GM19240 (cell line): ENCODE results near the gene WFDC11.
A peak's percentile ranks its signal among the peaks of the same experiment; 100 is the strongest.
"Not testable (repeated sequence)": the region's sequence is repeated elsewhere in the genome, so short reads cannot be mapped to it uniquely, and the experiment has no call there.

Source experiments
- DNase-seq: peaks from one replicate; pipeline ENCODE4 v3.0.0; 2011; ENCODE audit warnings: low spot score; ENCODE audit not compliant: insufficient read length

WFDC11 gene

GRCh38 chr20:45670139-45670538 is at the start of gene WFDC11:
WFDC11 (minus strand) TSS chr20:45670239; CDS start chr20:45650600, 19,639 bp downstream.
- DNase-seq, result no peak

DNA sequence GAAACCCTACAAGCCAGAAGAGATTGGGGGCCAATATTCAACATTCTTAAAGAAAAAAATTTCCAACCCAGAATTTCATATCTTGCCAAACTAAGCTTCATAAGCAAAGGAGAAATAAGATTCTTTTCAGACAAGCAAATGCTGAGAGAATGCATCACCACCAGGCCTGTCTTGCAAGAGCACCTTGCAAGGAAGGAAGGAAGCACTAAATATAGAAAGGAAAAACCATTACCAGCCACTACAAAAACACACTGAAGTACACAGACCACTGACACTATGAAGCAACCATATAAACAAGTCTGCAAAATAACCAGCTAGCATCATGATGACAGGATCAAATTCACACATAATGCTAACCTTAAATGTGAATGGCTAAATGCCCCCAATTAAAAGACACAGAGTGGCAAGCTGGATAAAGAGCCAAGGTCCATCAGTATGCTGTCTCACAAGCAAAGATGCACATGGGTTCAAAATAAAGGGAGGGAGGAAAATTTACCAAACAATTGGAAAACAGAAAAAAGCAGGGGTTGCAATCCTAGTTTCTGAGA is 46.2 kb upstream of the WFDC11 start:
- DNase-seq, result not testable (repeated sequence)

DNA sequence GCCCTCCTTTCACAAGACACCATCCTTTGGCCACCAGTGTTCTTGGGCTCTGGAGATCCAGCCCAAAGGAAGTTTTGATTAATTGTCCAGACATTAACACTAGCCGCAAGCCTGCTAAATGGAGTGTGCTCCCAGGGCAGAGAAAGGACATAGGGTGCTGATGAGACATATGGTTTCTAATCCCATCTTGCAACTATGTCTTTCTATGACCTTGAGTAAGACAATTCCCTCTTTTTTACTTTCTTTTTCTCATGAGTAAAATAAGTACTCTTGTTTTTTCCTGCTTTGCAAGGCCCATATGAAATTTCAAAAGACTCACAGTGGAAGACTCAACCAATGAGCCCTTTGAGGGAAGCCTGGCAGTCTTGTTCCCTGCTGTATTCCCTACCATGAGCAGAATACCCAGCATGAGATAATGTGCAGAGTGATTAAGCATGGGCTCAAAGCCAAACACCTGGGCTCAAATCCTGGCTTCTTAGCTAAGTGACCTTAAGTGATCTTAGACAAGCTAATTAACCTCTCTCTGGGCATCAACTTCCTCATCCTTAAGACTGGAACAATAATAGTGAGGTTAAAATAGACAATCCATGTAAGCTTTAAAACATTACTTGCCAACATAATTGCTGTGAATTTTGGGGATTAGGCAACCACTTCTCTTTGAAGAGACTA is 35.1 kb upstream of the WFDC11 start, which contains the start of gene WFDC10B:
TSS of gene WFDC10B (minus strand) at position 51 of the 669 bp plus-strand sequence. CDS start 19,027 bp downstream, outside the sequence.
- no peak for DNase-seq

GRCh38 chr20:45701873-45702272 is 31.8 kb upstream of the WFDC11 start, which contains the start of gene WFDC13:
WFDC13 (plus strand) TSS chr20:45702038; CDS start chr20:45702124, 86 bp downstream.
- DNase-seq, result no peak

DNA sequence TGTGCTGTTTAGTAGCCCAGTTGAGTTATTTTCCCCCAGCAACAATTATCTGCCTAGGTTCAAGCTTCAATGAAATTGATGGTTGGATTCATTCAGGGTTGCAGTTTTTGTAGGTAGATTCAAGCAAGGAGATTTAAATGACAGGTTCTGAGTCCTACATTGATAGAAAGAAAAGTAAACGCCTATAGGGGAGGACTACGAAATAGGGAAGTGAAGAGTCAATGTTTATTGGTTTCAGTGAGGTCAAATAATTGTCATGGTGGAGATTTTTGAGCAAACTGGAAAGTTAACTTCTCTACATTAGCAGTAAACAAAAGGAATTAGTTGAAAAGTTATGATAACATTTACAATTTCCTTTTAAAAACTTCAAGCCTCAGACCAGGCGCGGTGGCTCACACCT is 31.1 kb upstream of the WFDC11 start:
- no peak for DNase-seq

GRCh38 chr20:45695496-45695895 is 25.5 kb upstream of the WFDC11 start:
- DNase-seq, result no peak

GRCh38 chr20:45693346-45693745 is 23.3 kb upstream of the WFDC11 start:
- DNase-seq, result not testable (repeated sequence)

GRCh38 chr20:45685896-45686295 is 15.9 kb upstream of the WFDC11 start:
- no peak for DNase-seq

- DNase-seq, result no peak
Observed at GRCh38 chr20:45679650-45680049, 9.6 kb upstream of the WFDC11 start.

DNA sequence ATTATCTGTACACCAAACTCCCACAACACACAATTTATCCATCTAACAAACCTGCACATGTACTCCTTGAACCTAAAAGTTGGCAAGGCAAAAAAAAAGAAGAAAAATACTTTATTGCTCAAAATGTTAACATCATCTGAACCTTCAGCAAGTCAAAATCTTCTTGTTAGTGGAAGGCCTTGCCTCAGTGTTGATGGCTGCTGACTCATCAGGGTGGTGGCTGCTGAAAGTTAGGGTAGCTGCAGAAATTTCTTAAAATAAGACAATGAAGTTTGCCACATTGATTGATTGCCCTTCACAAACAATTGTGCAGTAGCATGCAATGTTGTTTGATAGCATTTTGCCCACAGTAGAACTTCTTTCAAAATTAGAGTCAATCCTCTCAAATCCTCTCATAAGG is 2.7 kb upstream of the WFDC11 start:
- no peak for DNase-seq

DNA sequence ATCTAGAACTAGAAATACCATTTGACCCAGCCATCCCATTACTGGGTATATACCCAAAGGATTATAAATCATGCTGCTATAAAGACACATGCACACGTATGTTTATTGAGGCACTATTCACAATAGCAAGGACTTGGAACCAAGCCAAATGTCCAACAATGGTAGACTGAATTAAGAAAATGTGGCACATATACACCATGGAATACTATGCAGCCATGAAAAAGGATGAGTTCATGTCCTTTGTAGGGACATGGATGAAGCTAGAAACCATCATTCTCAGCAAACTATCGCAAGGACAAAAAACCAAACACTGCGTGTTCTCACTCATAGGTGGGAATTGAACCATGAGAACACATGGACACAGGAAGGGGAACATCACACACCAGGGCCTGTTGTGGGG is 13.0 kb downstream of the WFDC11 start:
- DNase-seq, result not testable (repeated sequence)

GRCh38 chr20:45651726-45652125 is 18.3 kb downstream of the WFDC11 start:
- not testable (repeated sequence) for DNase-seq

DNA sequence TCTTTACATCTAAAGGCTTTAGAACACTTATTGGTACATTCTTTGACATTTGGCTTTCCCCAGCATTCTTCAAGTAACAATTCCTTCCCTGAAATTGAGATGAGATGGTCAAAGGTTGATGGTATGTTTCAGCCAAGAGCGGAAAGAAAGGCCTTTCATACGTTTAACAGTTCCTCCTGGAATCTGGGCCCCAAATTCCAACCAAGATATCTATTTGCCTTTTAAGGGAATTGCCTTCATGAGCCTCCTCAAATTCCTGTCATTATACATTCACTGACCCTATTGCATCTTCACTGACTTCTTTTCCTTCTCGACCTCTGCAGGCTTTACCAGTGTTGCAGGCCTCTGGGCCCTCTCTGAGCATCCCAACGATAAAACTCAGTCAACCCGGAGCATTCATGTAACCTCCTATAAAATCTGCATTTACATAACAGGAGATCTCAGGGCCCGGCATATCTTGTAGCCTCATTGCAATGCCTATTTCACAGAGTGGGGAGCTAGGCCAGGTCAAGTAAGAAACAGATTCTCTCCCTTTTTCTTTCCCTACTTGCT is 20.7 kb downstream of the WFDC11 start:
- DNase-seq, result no peak

DNA sequence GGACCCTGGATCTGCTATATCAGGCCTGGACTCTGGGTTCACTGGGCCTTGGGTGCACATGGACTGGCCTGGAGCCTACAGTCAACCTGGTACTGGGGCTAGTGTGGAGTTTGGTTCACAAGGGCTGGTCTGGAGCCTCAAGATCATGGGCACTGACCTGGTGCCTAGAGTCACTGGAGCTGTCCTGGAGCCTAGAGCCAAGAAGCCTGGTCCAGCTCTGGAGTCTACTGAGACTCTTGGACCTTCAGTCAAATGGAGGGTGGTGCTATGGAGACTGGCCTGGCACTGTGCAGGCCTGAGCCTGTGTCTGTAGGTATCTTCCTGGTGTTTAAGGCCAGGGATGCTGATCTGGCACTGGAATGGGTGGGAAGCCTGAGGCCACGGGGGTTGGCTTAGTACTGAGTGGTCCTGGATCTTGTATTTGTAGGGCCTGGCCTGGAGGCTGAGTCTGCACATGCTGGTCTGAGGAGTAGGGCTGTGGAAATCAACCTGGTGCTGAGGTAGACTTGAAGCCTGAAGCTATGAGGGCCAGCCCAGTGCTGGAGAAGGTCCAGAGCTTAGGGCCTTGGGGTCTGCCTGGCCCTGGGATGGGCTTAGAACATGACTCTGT is 22.5 kb downstream of the WFDC11 start:
- no peak for DNase-seq

DNA sequence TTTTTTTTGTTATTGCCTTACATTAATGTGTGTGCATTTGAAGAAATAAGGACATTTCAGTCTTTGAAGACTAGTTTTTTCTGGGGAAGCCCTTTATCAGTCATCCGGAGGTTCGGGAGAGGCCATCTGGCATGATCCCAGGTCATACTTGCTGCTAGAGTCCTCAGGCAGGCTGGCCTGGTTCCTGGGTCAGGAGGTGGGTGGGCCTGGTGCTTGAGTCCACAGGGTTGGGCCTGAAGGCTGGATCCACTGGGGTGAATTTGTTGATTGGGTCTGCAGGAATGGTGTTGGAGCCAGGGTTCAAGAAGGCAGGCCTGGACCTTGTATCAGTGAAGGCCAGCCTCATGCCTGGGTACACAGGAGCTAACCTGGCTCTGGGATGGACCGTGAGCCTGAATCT is 23.2 kb downstream of the WFDC11 start:
- DNase-seq, result no peak

DNA sequence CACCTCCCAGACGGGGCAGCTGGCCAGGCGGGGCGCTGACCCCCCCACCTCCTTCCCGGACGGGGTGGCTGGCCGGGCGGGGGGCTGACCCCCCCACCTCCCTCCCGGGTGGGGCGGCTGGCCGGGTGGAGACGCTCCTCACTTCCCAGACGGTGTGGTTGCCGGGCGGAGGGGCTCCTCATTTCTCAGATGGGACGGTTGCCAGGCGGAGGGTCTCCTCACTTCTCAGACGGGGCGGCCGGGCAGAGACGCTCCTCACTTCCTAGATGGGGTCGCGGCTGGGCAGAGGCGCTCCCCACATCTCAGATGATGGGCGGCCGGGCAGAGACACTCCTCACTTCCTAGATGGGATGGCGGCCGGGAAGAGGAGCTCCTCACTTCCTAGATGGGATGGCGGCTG is 24.2 kb downstream of the WFDC11 start:
- DNase-seq, result not testable (repeated sequence)

DNA sequence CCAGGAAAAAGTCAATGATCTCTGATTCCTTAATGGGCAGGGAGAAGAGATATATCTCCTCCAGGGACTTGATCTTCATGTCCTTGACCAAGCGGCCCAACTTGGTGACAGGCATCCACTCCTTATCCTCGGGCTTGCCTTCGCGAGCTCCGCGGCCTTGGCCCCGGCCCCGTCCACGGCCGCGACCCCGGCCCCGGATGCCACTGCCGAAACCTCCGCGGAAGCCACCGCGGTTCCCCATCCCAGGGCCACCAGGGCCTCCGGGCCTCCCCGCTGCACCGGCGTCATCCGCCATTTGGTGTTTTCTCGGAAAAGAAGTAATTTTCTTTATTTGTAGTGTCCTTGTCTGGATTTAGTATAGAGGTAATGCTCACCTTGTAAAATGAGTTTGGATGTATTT is 29.0 kb downstream of the WFDC11 start:
- DNase-seq, result not testable (repeated sequence)

- DNase-seq, result no peak
Observed at GRCh38 chr20:45639687-45640086, 30.4 kb downstream of the WFDC11 start.

DNA sequence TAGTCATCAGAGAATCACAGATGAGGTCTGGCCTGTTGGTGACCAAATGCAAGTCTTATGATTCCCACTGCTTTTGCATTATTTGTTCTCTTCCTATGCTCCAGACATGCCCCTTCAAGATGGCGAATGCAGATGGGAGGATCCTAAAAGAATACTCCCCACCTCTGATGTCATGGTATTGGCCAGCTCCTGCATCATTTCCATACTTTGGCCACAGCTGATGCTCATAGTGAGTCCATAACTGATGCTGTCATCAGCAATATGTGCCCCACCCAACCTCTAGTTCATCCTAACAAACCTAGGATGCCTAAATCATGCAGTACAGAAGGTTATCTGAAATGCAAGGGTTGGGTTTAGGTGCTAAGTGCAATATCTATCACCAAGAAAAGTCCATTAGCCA is 33.5 kb downstream of the WFDC11 start:
- DNase-seq, result no peak

- no peak for DNase-seq
Observed at GRCh38 chr20:45631184-45631583, 38.9 kb downstream of the WFDC11 start, which contains the start of gene WFDC9. WFDC9 (minus strand) TSS chr20:45631284; CDS start chr20:45610181, 21,103 bp downstream.

- no peak for DNase-seq
Observed at GRCh38 chr20:45630371-45630770, 39.7 kb downstream of the WFDC11 start.

DNA sequence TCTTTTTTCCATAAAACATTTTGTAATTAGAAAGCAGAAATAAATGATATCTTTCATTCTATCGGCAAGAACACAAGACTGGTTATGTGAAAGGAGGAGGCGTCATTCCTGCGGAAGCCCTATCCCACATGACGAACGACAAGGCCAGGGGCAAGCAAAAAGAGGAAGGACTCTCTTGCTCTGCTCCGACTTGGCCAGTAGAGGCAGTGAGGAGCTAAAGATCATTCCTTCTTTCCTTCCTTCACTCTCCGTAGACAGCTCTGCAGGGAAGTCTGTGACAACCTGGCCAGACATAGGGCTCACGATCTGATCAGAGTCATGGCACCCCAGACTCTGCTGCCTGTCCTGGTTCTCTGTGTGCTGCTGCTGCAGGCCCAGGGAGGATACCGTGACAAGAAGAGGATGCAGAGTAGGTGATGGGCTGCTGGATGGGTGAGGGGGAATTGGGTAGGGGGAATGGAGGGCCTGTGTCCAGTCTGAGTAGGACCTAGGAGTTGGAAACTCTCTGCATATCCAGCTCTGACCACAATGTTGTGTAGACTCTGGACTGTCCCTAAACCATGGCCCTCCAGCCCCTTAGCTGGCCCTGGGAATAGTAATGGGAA is 40.4 kb downstream of the WFDC11 start, which contains the start of gene WFDC10A:
TSS of gene WFDC10A (plus strand) at position 244 of the 605 bp plus-strand sequence. CDS start at position 319, 75 bp downstream.
- DNase-seq, result peak; percentile 34
